Tibial nerve (tissue), 4 donors: ENCODE measurements around the gene MTHFD1L. TPM values are rescaled to one million over a fixed set of nuclear protein-coding genes. Genes with fewer than 3 reads are reported as not detected.

Source experiments
- DNase-seq, 2 donors: peaks; one replicate each; pipeline ENCODE4 v3.0.0-alpha.2; 2019; ENCODE audit warnings: low spot score in 2 of 2
- H3K27ac ChIP-seq, 4 donors: fragments of 200-600 bp; sonication (generic) in 3 of 4; one replicate each; pipeline ENCODE4 v1.5.1; 2017 to 2019; ENCODE audit warnings: mild to moderate bottlenecking in 1 of 4
- H3K27me3 ChIP-seq, 2 donors: fragments of 200-600 bp; sonication (generic) in 1 of 2; one replicate each; pipeline versions ENCODE4 v1.5.1 to v1.6.0; 2017 to 2019
- H3K36me3 ChIP-seq, 3 donors: fragments of 200-600 bp; sonication (generic); one replicate each; pipeline ENCODE4 v1.5.1; 2018 to 2019
- H3K4me1 ChIP-seq, 4 donors: fragments of 200-600 bp; sonication (generic) in 3 of 4; one replicate each; pipeline ENCODE4 v1.5.1; 2017 to 2019
- H3K4me3 ChIP-seq, 4 donors: fragments of 200-600 bp; sonication (generic) in 3 of 4; one replicate each; pipeline ENCODE4 v1.5.1; 2017 to 2019; ENCODE audit warnings: mild to moderate bottlenecking in 1 of 4, moderate library complexity in 1 of 4
- H3K9me3 ChIP-seq, 4 donors: fragments of 200-600 bp; sonication (generic) in 3 of 4; one replicate each; pipeline ENCODE4 v1.5.1; 2017 to 2019
- CTCF ChIP-seq, 5 experiments: fragments of 200-600 bp in 3 of 5; fragments of 450-650 bp in 2 of 5; sonication (generic) in 3 of 5; IDR thresholded peaks; one replicate each; pipeline ENCODE4 v1.5.1; 2016 to 2019; ENCODE audit warnings: antibody characterized with exemption in 5 of 5, mild to moderate bottlenecking in 3 of 5, moderate library complexity in 2 of 5
- EP300 ChIP-seq, 2 donors: sonication (generic); formaldehyde crosslinking; IDR thresholded peaks; one replicate each; pipeline ENCODE4 v1.6.1; 2017; ENCODE audit warnings: antibody characterized with exemption in 2 of 2, mild to moderate bottlenecking in 1 of 2
- POLR2A ChIP-seq, 2 donors: fragments of 450-650 bp; IDR thresholded peaks; one replicate each; pipeline ENCODE4 v1.6.1; 2017; ENCODE audit warnings: antibody characterized with exemption in 2 of 2, mild to moderate bottlenecking in 2 of 2, moderate library complexity in 2 of 2
- WGBS, 2 donors: methylation state at CpG; one replicate each; pipeline ENCODE4 v1.1.5; 2018; 5-methylcytosine and 5-hydroxymethylcytosine counted together
- total RNA-seq, 4 donors: library from RNA; depleted of rRNA; stranded (reverse); fragments of >200 nt; gene quantifications; one replicate each; pipeline ENCODE4 v1.1.0, GENCODE V29; 2016

The MTHFD1L gene
- total RNA-seq, 4 donors from 2014 or later, result 8.4 to 35.1 (median 13.1) TPM

GRCh38 chr6:150915880-150916265 is 50.4 kb downstream of the MTHFD1L start:
- H3K4me1 ChIP-seq, result peaks cover 0 to 10% (median 0%) of the 10 kb centered on the region in 4 donors
- WGBS, 2 donors, result 74% methylated on average over 7 of the region's 7 CpGs
- H3K27me3 ChIP-seq, result no peaks in the 10 kb centered on the region
- H3K27ac ChIP-seq, result peak overlapping the region in 2 of 4 donors; percentile 36 to 43
- no peak overlapping the region for H3K4me3 ChIP-seq
- TF ChIP-seq CTCF (IDR thresholded peaks at IDR 0.05), result no peak
- no peak for TF ChIP-seq POLR2A (IDR thresholded peaks at IDR 0.05)
- TF ChIP-seq EP300 (IDR thresholded peaks at IDR 0.05), result no peak
- DNase-seq, result no peak
- H3K36me3 ChIP-seq, result peaks cover 0 to 23% (median 0%) of the 10 kb centered on the region in 3 donors
- no peaks in the 10 kb centered on the region for H3K9me3 ChIP-seq

GRCh38 chr6:150919938-150920337 is 54.4 kb downstream of the MTHFD1L start:
- H3K4me1 ChIP-seq, result peaks cover 0 to 16% (median 0%) of the 10 kb centered on the region in 4 donors
- TF ChIP-seq CTCF (IDR thresholded peaks at IDR 0.05), result no peak
- no peak for TF ChIP-seq POLR2A (IDR thresholded peaks at IDR 0.05)
- H3K27me3 ChIP-seq, result no peaks in the 10 kb centered on the region
- no peak overlapping the region for H3K27ac ChIP-seq
- H3K9me3 ChIP-seq, result no peaks in the 10 kb centered on the region
- H3K36me3 ChIP-seq, result peaks cover 0 to 35% (median 0%) of the 10 kb centered on the region in 3 donors
- WGBS, 2 donors, result 95 to 96% methylated on average over 2 of the region's 2 CpGs
- no peak overlapping the region for H3K4me3 ChIP-seq
- DNase-seq, result no peak

DNA sequence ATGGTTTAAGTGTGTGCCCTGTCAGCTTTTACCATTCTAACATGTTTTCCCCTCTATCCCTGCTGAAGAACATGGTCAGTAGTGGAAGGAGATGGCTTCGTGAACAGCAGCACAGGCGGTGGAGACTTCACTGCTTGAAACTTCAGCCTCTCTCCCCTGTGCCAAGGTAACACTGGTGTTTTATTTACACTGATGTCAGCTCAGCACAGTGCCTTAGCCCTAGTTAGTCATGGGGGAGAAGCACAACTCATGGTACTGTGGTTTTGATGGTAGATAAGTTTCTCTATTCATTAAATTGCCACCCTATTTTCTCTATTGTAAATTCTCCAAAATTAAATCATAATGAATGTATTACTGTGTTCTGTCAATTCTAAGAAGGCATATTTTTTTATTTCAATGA is 56.6 kb downstream of the MTHFD1L start:
- Histone ChIP-seq H3K36me3 (peaks cover 0 to 42% (median 0%) of the 10 kb centered on the region in 3 donors), H3K4me3 (no peak overlapping the region), H3K27ac (no peak overlapping the region), H3K27me3 (no peaks in the 10 kb centered on the region), H3K9me3 (no peaks in the 10 kb centered on the region), H3K4me1 (peaks cover 0 to 18% (median 0%) of the 10 kb centered on the region in 4 donors)
- TF ChIP-seq CTCF (IDR thresholded peaks at IDR 0.05) (no peak), EP300 (IDR thresholded peaks at IDR 0.05) (no peak), POLR2A (IDR thresholded peaks at IDR 0.05) (no peak)
- no peak for DNase-seq
- WGBS, 2 donors, result 86 to 90% methylated on average over 2 of the region's 2 CpGs

DNA sequence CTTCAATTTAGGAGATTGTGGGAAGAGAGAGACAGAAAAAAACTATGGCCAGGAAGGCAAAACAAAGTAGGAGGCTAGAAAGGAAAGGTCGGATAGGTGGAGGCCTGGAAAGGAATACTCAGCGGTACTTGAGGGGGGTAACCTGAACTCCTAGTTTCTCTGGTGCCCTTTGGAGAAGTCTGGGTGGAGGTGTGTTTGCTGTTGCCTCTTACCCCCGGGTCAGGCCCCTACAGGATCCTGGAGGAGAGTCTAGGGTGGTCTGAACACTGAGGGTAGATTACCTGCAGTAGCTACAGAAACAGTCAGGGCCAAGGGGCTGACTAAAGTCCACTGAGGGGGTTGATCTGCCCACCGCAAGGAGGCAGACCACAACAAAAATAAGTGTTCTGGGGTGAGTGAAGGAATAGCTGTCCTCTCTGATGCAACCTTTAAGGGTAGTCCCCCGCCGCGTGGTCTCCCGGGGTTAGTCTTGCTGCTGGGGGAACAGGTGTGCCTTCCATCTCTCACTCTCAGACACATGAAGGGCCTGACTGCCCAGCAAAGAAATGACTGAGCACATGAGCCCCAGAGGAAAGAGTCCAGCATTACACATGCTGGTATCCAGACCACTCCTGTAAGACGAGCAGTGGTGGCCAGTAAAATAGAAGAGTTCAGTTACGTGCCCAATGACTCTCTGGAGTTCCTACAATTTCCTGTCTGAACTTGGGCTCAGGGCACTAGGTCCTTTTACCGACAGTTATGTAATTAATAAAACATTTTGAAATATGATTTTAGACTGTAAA is 59.5 kb downstream of the MTHFD1L start:
- TF ChIP-seq EP300 (IDR thresholded peaks at IDR 0.05), result peak in 1 of 2 donors; percentile 31
- TF ChIP-seq CTCF (IDR thresholded peaks at IDR 0.05), result peak in 1 of 5 experiments; percentile 9
- TF ChIP-seq POLR2A (IDR thresholded peaks at IDR 0.05), result no peak
- WGBS, 2 donors, result 68 to 85% methylated on average over 11 of the region's 11 CpGs

DNA sequence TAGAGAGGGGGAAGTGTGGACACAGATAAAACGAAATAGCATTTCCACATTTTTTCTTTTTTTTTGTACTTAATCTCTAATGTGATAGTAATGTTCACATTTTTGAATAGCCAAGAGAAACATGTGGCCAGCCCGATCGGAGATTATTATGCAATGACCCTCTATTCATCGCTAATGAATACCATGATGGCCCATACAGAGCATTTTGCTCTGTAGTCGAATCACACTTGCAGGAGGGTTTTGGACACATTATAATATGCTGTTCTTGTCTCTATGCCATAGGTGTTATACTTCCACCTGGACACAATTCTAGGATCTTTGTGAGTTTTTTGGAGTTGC is 60.1 kb downstream of the MTHFD1L start:
- Histone ChIP-seq H3K4me3 (no peak overlapping the region), H3K27ac (peak overlapping the region in 2 of 4 donors; percentile 46 to 62), H3K36me3 (peaks cover 0 to 37% (median 0%) of the 10 kb centered on the region in 3 donors), H3K4me1 (peaks cover 0 to 30% (median under 1%) of the 10 kb centered on the region in 4 donors), H3K9me3 (no peaks in the 10 kb centered on the region), H3K27me3 (no peaks in the 10 kb centered on the region)
- 44 to 48% methylated on average over 5 of the region's 5 CpGs for WGBS, 2 donors
- no peak for DNase-seq
- TF ChIP-seq POLR2A (IDR thresholded peaks at IDR 0.05) (no peak), EP300 (IDR thresholded peaks at IDR 0.05) (peak in 1 of 2 donors; percentile 35)

More for the DNA sequence above, 59.5 kb downstream of the MTHFD1L start:
- H3K36me3 ChIP-seq, result peaks cover 0 to 39% (median 0%) of the 10 kb centered on the region in 3 donors
- no peaks in the 10 kb centered on the region for H3K9me3 ChIP-seq
- peaks cover 0 to 24% (median 0%) of the 10 kb centered on the region in 4 donors for H3K4me1 ChIP-seq
- DNase-seq, result peak in 1 of 2 donors; percentile 24
- H3K27me3 ChIP-seq, result no peaks in the 10 kb centered on the region
- H3K27ac ChIP-seq, result peak overlapping the region in 2 of 4 donors; percentile 30 to 46
- no peak overlapping the region for H3K4me3 ChIP-seq
